Sigmoid colon (tissue), 4 donors: ENCODE data around the gene PTX3.

Experiments
- EP300 ChIP-seq, 4 donors: sonication (generic); formaldehyde crosslinking; IDR thresholded peaks; one replicate each; pipeline ENCODE4 v1.6.1; 2017; ENCODE audit warnings: antibody characterized with exemption in 4 of 4
- POLR2A ChIP-seq, 2 donors: fragments of 450-650 bp; IDR thresholded peaks; one replicate each; pipeline ENCODE4 v1.6.1; 2016; ENCODE audit warnings: antibody characterized with exemption in 2 of 2, mild to moderate bottlenecking in 2 of 2, moderate library complexity in 2 of 2
- TF ChIP-seq, protein P1 (sequence below), 4 experiments: fragments of 450-650 bp in 3 of 4; fragments of 200-600 bp in 1 of 4; IDR thresholded peaks; one replicate each; pipeline ENCODE4 v1.5.1; 2016 to 2019; ENCODE audit warnings: antibody characterized with exemption in 4 of 4, mild to moderate bottlenecking in 3 of 4, moderate library complexity in 2 of 4

DNA sequence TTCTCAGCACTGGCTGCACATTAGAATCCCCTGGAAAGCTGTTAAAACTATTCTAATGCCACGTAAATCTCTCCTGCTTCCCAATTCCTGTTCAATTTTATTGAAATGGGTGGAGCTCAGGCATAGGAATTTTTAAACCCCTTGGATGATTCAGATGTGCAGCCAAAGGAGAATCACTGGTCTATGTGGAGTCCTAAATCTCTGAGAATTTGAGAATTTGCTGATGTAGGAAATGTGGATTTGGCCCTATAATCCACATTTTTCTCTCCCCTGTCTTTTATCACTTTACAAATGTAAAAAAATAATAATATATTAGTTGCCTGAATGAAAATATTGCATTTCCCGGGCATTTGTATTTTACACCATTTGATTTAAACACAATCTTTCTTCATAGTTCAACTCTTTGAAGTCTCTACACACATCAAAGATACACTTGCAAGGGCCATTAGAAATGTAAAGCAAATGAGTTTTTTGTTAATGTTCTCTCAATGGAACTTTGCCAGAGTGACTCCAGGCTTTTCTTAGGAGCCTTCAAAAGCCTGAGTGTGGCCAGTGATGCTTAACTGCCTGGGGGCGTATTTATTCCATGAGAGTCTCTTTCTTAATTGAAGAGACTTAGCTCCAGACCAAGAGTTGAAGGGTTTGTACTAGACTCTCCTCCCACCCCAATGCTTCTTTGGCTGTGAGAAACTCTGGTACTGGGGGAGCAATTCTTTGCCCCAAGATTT lies 48.8 kb upstream of the PTX3 start:
- TF ChIP-seq, protein P1, sequence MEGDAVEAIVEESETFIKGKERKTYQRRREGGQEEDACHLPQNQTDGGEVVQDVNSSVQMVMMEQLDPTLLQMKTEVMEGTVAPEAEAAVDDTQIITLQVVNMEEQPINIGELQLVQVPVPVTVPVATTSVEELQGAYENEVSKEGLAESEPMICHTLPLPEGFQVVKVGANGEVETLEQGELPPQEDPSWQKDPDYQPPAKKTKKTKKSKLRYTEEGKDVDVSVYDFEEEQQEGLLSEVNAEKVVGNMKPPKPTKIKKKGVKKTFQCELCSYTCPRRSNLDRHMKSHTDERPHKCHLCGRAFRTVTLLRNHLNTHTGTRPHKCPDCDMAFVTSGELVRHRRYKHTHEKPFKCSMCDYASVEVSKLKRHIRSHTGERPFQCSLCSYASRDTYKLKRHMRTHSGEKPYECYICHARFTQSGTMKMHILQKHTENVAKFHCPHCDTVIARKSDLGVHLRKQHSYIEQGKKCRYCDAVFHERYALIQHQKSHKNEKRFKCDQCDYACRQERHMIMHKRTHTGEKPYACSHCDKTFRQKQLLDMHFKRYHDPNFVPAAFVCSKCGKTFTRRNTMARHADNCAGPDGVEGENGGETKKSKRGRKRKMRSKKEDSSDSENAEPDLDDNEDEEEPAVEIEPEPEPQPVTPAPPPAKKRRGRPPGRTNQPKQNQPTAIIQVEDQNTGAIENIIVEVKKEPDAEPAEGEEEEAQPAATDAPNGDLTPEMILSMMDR (IDR thresholded peaks at IDR 0.05), result no peak
- TF ChIP-seq EP300 (IDR thresholded peaks at IDR 0.05) (no peak), POLR2A (IDR thresholded peaks at IDR 0.05) (no peak)
